Left lung (tissue), 10 donors: ENCODE measurements around the gene FBXO33. TPM values are rescaled to one million over a fixed set of nuclear protein-coding genes. Genes with fewer than 3 reads are reported as not detected.
A peak's percentile ranks its signal among the peaks of the same experiment; 100 is the strongest.

Experiments used
- ATAC-seq: fragments of 200-7000 bp; cut with Tn5 transposase; one replicate; pipeline ENCODE4 v1.9.1; 2020; ENCODE audit warnings: moderate library complexity
- DNase-seq, 4 donors: peaks; one replicate each; pipeline ENCODE4 v3.0.0-alpha.2; 2013 to 2020
- H3K27ac ChIP-seq, 2 donors: fragments of 200-600 bp; sonication (generic) in 1 of 2; one replicate each; pipeline versions ENCODE4 v1.5.0 to v1.8.0; 2020 to 2021
- H3K27me3 ChIP-seq, 2 donors: fragments of 200-600 bp; sonication (generic) in 1 of 2; one replicate each; pipeline versions ENCODE4 v1.5.0 to v1.8.0; 2020 to 2021
- H3K36me3 ChIP-seq, 2 donors: fragments of 200-600 bp; sonication (generic) in 1 of 2; one replicate each; pipeline versions ENCODE4 v1.5.0 to v1.8.0; 2020 to 2021
- H3K4me1 ChIP-seq, 2 donors: fragments of 200-600 bp; one replicate each; pipeline ENCODE4 v1.8.0; 2021
- H3K4me3 ChIP-seq, 2 donors: fragments of 200-600 bp; sonication (generic) in 1 of 2; one replicate each; pipeline versions ENCODE4 v1.5.0 to v1.8.0; 2020 to 2021; ENCODE audit warnings: mild to moderate bottlenecking in 1 of 2
- H3K9me3 ChIP-seq, 2 donors: fragments of 200-600 bp; sonication (generic) in 1 of 2; one replicate each; pipeline versions ENCODE4 v1.5.0 to v1.8.0; 2020 to 2021
- intact Hi-C, 2 donors: fragments of 100-400 bp; cut with DNase I; formaldehyde crosslinking; loops; one replicate each; pipeline versions ENCODE4 v1.11.2 to v1.14.2; 2022
- polyA plus RNA-seq, 6 donors: library from polyadenylated mRNA; unstranded; fragments of 120-200 nt; gene quantifications; one replicate each; pipeline ENCODE4 v1.2.1, GENCODE V29; 2013; ENCODE audit not compliant: insufficient read length in 6 of 6
- total RNA-seq, 2 donors: library from RNA; stranded (reverse); fragmentation: NEBNext Ultra II Directional; extraction: Animal tissue kit (Norgen Biotek cat#: 25700); gene quantifications; one replicate each; pipeline ENCODE4 v1.2.1, GENCODE V29; 2021
- TF ChIP-seq, protein P1 (sequence below), 2 donors: fragments of 200-600 bp; sonication (generic) in 1 of 2; IDR thresholded peaks; one replicate each; pipeline versions ENCODE4 v1.5.0 to v1.8.0; 2021; ENCODE audit warnings: antibody characterized with exemption in 2 of 2
- donor health status: DM: no; HTN: yes; CAD: no.
- donor health status: DM: no; HTN: no; CAD: no.

FBXO33 gene
- total and polyA plus RNA-seq, 8 donors: 8.2 to 13.7 (median 9.3) TPM

DNA sequence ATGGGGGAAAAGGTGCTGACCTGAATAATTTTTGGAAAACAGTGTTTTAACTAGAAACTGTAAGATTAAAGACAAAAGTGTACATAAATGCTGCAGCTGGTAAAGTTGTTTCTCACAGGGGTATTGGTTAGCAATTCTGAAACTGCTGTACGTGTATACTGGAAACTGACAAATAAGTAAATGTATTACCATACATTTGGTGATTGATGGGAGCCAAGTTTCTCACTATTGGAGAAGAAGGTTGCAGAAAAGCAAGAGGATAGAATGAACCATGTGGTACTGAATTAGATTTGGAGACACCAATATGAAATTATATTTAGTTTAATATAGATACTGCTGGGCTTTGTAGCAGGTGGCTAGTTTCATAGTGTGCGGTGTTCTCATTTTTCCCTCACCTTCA lies 19.6 kb upstream of the FBXO33 start:
- TF ChIP-seq, protein P1, sequence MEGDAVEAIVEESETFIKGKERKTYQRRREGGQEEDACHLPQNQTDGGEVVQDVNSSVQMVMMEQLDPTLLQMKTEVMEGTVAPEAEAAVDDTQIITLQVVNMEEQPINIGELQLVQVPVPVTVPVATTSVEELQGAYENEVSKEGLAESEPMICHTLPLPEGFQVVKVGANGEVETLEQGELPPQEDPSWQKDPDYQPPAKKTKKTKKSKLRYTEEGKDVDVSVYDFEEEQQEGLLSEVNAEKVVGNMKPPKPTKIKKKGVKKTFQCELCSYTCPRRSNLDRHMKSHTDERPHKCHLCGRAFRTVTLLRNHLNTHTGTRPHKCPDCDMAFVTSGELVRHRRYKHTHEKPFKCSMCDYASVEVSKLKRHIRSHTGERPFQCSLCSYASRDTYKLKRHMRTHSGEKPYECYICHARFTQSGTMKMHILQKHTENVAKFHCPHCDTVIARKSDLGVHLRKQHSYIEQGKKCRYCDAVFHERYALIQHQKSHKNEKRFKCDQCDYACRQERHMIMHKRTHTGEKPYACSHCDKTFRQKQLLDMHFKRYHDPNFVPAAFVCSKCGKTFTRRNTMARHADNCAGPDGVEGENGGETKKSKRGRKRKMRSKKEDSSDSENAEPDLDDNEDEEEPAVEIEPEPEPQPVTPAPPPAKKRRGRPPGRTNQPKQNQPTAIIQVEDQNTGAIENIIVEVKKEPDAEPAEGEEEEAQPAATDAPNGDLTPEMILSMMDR (IDR thresholded peaks at IDR 0.05): no peak
- ATAC-seq (no peak), DNase-seq (no peak)
- Histone ChIP-seq H3K4me3 (no peak overlapping the region), H3K36me3 (no peaks in the 10 kb centered on the region), H3K27ac (no peak overlapping the region), H3K4me1 (no peaks in the 10 kb centered on the region), H3K27me3 (no peaks in the 10 kb centered on the region), H3K9me3 (no peaks in the 10 kb centered on the region)
- intact Hi-C loops: no loop called here

DNA sequence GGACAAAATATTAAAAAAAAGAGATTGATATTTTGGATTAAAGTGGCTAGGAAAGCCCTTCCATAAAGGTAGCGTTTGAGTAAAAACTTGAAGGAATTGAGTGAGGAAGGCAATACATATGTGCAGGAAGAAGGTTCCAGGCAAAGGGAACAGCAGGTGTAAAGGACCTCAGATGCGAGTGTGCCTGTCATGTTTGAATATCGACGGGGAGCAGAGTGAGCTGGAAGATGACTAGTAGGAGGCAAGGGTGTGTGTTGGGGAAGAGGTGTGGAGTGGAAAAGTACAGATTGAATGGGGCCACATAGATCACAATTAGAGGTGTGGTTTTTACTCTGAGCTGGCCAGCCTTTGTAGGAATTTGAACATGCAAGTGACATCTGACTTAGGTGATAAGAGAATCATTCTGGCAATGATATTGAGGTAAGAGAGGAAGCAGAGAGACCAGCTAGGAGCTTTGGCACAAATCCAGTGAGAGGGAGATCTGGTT lies 15.0 kb upstream of the FBXO33 start:
- no peak for ATAC-seq
- Histone ChIP-seq H3K27me3 (no peaks in the 10 kb centered on the region), H3K4me3 (no peak overlapping the region), H3K4me1 (no peaks in the 10 kb centered on the region), H3K27ac (no peak overlapping the region), H3K9me3 (peaks cover 0 to 1% of the 10 kb centered on the region in 2 donors), H3K36me3 (no peaks in the 10 kb centered on the region)
- DNase-seq: no peak
- TF ChIP-seq, protein P1 (IDR thresholded peaks at IDR 0.05): no peak
- intact Hi-C loops: no loop called here

DNA sequence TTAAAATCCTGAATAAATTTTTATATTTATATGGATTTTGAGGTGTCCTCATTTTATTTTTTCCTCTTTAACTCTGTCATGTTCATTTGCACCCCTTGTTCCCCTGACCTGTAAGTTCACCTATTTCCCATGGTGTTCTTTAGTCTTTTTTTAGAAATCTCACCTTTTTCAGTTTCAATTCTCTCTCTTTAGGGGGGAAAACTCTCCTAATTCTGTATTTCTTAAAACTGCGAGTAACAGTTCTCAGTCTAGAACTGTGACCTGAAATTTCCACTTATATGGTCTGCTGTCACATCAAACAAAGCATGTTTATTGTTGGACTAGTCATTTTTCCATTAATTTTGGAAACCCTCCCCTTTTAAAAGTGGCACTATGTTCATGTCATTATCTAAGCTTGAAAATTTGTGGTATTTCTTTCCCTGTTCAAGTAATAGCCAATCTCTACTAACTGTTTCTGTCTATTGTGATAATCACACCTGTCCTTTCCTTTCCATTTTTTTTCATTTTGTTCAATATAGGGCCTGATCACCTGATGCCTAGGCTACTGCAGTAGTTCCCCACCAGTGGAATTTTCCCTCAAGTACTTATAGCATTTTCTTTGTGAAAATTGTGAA lies 14.0 kb upstream of the FBXO33 start:
- intact Hi-C loops: no loop called here
- peaks cover 0 to 11% of the 10 kb centered on the region in 2 donors for H3K9me3 ChIP-seq
- H3K36me3 ChIP-seq: peaks cover 0 to 3% of the 10 kb centered on the region in 2 donors
- H3K27ac ChIP-seq: no peak overlapping the region
- ATAC-seq: no peak
- no peak for DNase-seq
- no peaks in the 10 kb centered on the region for H3K27me3 ChIP-seq
- no peak overlapping the region for H3K4me3 ChIP-seq
- H3K4me1 ChIP-seq: no peaks in the 10 kb centered on the region
- TF ChIP-seq, protein P1 (IDR thresholded peaks at IDR 0.05): no peak

DNA sequence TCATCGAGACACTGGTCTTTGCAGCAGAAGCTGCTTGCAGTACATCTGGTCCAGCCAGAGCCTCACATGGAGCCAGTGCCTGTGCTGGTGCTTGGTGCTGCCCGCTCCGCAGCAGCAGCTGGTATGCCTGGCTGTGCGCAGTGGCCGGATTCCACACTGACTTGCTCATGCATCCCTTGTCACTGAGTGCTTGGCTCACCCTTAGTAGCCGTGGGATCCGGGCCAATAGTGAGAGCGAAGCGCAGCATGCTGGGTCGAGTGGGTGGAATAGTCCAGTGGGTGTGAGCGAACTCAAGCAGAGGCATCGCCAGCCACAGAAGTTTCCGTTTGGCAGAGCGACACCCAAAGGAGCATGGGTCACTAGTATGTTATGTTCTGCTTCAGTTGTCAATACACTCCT lies 10.1 kb upstream of the FBXO33 start:
- peaks cover 0 to 12% of the 10 kb centered on the region in 2 donors for H3K9me3 ChIP-seq
- peaks cover 0 to 3% of the 10 kb centered on the region in 2 donors for H3K36me3 ChIP-seq
- ATAC-seq: no peak
- H3K4me3 ChIP-seq: no peak overlapping the region
- H3K4me1 ChIP-seq: no peaks in the 10 kb centered on the region
- intact Hi-C loops: no loop called here
- peak in 1 of 4 donors; percentile 46 for DNase-seq
- no peaks in the 10 kb centered on the region for H3K27me3 ChIP-seq
- H3K27ac ChIP-seq: no peak overlapping the region
- TF ChIP-seq, protein P1 (IDR thresholded peaks at IDR 0.05): no peak

DNA sequence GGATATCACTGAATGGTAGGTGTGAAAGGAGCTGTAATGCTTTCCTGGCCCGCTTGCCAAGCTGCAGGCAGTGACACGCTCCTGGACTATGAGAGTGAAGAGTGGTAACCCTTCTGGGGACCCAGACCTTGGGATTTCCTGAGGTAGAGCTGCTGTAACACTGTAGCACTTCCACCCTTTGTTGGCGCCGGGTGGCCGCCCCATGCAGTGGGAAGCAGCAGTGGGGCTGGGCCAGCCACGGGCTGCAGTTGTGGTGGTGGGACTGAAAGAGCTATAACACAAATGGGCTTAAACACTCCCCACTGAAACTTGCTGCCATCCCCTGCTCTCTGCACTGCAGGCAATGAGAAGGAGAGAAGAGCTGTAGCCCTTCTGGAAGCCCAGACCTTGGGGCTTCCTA lies 9.6 kb upstream of the FBXO33 start:
- no peak overlapping the region for H3K27ac ChIP-seq
- H3K36me3 ChIP-seq: peaks cover 0 to 3% of the 10 kb centered on the region in 2 donors
- intact Hi-C loops: no loop called here
- ATAC-seq (no peak), DNase-seq (no peak)
- H3K4me3 ChIP-seq: no peak overlapping the region
- TF ChIP-seq, protein P1 (IDR thresholded peaks at IDR 0.05): no peak
- peaks cover 0 to 12% of the 10 kb centered on the region in 2 donors for H3K9me3 ChIP-seq
- no peaks in the 10 kb centered on the region for H3K27me3 ChIP-seq
- no peaks in the 10 kb centered on the region for H3K4me1 ChIP-seq
